GM18520 (cell line): Measurements from ENCODE around the gene RTEL1.
"Not testable (repeated sequence)": the region's sequence is repeated elsewhere in the genome, so short reads cannot be mapped to it uniquely, and the experiment has no call there.

Source experiments
- ATAC-seq: cut with Tn5 transposase; IDR thresholded peaks from one replicate; pipeline ENCODE4 v1.9.1; 2021; ENCODE audit not compliant: unreplicated experiment

RTEL1 gene

GRCh38 chr20:63627751-63628245 lies 30.3 kb upstream of the RTEL1 start:
- ATAC-seq = no peak

GRCh38 chr20:63628246-63628975 lies 29.7 kb upstream of the RTEL1 start:
- no peak for ATAC-seq

- ATAC-seq = not testable (repeated sequence)
Observed at GRCh38 chr20:63630956-63631355, 27.2 kb upstream of the RTEL1 start.

GRCh38 chr20:63631426-63631825 lies 26.7 kb upstream of the RTEL1 start:
- ATAC-seq = not testable (repeated sequence)

- ATAC-seq = no peak
Observed at GRCh38 chr20:63633732-63634131, 24.4 kb upstream of the RTEL1 start.

GRCh38 chr20:63635431-63636141 lies 22.5 kb upstream of the RTEL1 start:
- ATAC-seq = peak; percentile 58

GRCh38 chr20:63636752-63637628 lies 21.1 kb upstream of the RTEL1 start:
- ATAC-seq = no peak

- no peak for ATAC-seq
Observed at GRCh38 chr20:63639093-63639975, 18.8 kb upstream of the RTEL1 start.

- ATAC-seq = no peak
Observed at GRCh38 chr20:63640086-63640485, 18.0 kb upstream of the RTEL1 start.

GRCh38 chr20:63640686-63641085 lies 17.4 kb upstream of the RTEL1 start:
- ATAC-seq = not testable (repeated sequence)

- no peak for ATAC-seq
Observed at GRCh38 chr20:63641146-63641791, 16.8 kb upstream of the RTEL1 start.

- ATAC-seq = peak; percentile 75
Observed at GRCh38 chr20:63641792-63642523, 16.2 kb upstream of the RTEL1 start.

- no peak for ATAC-seq
Observed at GRCh38 chr20:63642527-63643247, 15.4 kb upstream of the RTEL1 start.

GRCh38 chr20:63643499-63643898 lies 14.6 kb upstream of the RTEL1 start:
- no peak for ATAC-seq

- ATAC-seq = no peak
Observed at GRCh38 chr20:63643946-63644345, 14.2 kb upstream of the RTEL1 start.

- ATAC-seq = no peak
Observed at GRCh38 chr20:63645218-63645617, 12.9 kb upstream of the RTEL1 start.

- no peak for ATAC-seq
Observed at GRCh38 chr20:63648190-63648589, 9.9 kb upstream of the RTEL1 start.

GRCh38 chr20:63648895-63649589 lies 9.1 kb upstream of the RTEL1 start:
- no peak for ATAC-seq
